Subcutaneous abdominal adipose tissue (tissue), 5 donors: ENCODE results near the gene SPATS1.
"Not testable (repeated sequence)": the region's sequence is repeated elsewhere in the genome, so short reads cannot be mapped to it uniquely, and the experiment has no call there.

Source experiments
- H3K27ac ChIP-seq: one replicate; pipeline ENCODE4 v1.7.0; 2013; ENCODE audit warnings: low read depth, mild to moderate bottlenecking, inconsistent platforms, low read length, moderate library complexity
- H3K27me3 ChIP-seq, 5 donors: one replicate each; pipeline ENCODE4 v1.7.0; 2013; ENCODE audit warnings: low read length in 5 of 5, inconsistent platforms in 1 of 5; ENCODE audit not compliant: control insufficient read depth in 5 of 5, insufficient read depth in 4 of 5
- H3K36me3 ChIP-seq, 5 donors: one replicate each; pipeline ENCODE4 v1.7.0; 2013; ENCODE audit warnings: low read length in 5 of 5; ENCODE audit not compliant: control insufficient read depth in 5 of 5, insufficient read depth in 5 of 5
- H3K4me1 ChIP-seq, 5 donors: one replicate each; pipeline ENCODE4 v1.7.0; 2013; ENCODE audit warnings: low read length in 5 of 5, mild to moderate bottlenecking in 3 of 5, moderate library complexity in 1 of 5; ENCODE audit not compliant: control insufficient read depth in 5 of 5, insufficient read depth in 5 of 5
- H3K4me3 ChIP-seq, 5 donors: one replicate each; pipeline ENCODE4 v1.7.0; 2013; ENCODE audit warnings: low read length in 5 of 5, low read depth in 1 of 5
- H3K9ac ChIP-seq, 5 donors: one replicate each; pipeline ENCODE4 v1.7.0; 2013; ENCODE audit warnings: low read length in 5 of 5, mild to moderate bottlenecking in 4 of 5, moderate library complexity in 3 of 5
- H3K9me3 ChIP-seq, 5 donors: one replicate each; pipeline ENCODE4 v1.7.0; 2013; ENCODE audit warnings: low read length in 5 of 5; ENCODE audit not compliant: control insufficient read depth in 5 of 5
- donor health status: healthy.
- donor health status: healthy.
- donor health status: healthy.
- donor health status: healthy.
- donor health status: healthy.

SPATS1 gene

DNA sequence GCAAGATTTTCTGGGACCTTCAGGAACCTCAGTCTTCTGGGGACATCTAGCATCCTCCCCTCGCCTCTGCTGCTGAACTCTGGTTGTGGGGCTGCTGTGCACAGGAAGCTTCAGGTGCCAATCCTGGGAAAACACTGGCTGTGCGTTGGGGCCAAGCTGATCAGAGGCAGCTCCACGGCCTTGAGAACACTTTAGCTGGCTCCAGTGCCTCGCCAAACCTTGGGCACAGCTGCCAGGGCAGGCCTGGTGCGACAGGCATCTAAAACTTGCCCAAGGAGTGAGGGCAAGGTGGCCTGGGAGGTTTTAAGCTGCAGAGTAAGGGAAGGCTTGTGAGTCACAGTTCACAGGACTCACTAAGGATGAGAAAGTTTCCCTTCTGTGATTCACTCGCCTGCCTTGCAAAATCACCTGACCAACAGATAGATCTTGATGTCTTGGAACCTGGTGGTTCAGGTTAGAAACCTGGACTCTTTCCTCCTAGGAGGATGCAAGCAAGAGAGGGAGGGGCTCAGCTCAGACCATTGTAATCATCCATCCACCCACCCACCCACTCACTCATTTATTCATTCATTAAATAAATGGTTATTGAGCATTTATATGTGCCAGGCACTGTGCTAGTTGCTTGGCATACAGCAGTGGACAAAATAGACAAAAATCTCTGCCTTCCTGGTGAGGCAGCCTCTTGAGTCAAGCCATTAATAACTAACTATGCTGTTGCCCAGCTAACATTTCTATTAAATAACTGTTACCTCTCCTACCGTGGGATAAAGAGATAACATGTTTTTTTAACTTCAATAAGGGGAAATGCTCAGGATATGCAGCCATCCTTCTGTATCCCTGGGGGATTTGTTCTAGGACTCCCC is 2.5 kb upstream of the SPATS1 start:
- H3K27ac ChIP-seq = no peak overlapping the region
- H3K9me3 ChIP-seq = no peaks in the 10 kb centered on the region
- no peaks in the 10 kb centered on the region for H3K36me3 ChIP-seq
- H3K4me3 ChIP-seq = no peak overlapping the region
- peaks cover 0 to 10% (median 5%) of the 10 kb centered on the region in 5 donors for H3K4me1 ChIP-seq
- peak overlapping the region in 1 of 5 donors; percentile 46 for H3K9ac ChIP-seq
- H3K27me3 ChIP-seq = peaks cover 8 to 26% (median 15%) of the 10 kb centered on the region in 5 donors

DNA sequence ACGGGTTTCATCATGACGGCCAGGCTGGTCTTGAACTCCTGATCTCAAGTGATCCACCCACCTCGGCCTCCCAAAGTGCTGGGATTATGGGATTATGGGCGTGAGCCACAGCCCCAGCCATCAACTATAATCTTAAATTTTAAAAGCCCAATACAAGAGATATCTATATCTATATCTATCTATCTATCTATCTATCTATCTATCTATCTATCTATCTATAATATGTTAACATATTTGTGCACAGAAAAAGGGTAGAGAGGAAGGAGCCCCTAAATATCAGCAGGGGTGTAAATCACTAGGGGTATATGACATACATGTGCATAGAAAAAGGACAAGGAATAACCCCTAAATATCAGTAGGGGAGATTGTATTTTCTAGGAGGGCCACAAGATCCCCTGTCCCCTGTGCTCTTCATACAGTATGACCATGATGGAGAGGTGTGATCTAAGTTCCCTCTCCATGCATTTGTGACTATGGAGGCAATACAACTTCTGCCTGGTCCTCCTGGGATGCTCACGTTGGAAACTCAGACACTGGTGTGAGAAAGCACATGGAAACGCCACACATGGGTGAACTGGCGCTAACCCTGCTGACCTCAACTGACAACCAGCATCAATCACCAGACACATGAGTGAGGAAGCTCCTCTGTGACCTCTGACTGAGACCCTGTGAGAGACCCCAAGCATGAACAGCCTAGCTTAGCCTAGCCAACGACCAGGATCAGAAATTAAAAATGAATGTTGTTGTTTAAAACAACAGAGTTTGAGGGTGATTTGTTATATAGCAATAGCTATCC is 1.2 kb upstream of the SPATS1 start:
- peaks cover 8 to 26% (median 15%) of the 10 kb centered on the region in 5 donors for H3K27me3 ChIP-seq
- no peak overlapping the region for H3K27ac ChIP-seq

DNA sequence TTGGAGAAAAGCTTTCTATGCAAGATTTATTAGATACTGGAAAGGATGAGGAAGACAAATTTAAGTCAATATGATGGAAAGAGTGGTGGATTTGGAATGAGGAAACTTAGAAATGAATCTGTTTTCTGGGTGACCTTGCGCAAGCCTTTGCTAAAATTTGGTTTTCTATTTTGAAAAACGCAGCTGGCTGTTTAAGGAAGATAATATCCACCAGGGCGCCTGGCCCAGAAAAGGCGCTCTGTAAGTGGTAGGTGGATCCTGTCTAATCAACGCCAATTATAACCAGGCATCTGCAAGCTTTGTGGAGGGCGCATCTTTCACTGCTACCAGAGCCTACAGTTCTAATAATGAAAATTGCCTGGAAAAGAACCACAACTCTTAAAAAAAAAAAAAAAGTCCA is 398 bp upstream of the SPATS1 start:
- H3K27ac ChIP-seq = no peak overlapping the region
- H3K4me1 ChIP-seq = peaks cover 0 to 10% (median 5%) of the 10 kb centered on the region in 5 donors
- peaks cover 8 to 26% (median 15%) of the 10 kb centered on the region in 5 donors for H3K27me3 ChIP-seq
- H3K9me3 ChIP-seq = no peaks in the 10 kb centered on the region
- H3K9ac ChIP-seq = no peak overlapping the region
- peak overlapping the region in 1 of 5 donors; percentile 47 for H3K4me3 ChIP-seq
- no peaks in the 10 kb centered on the region for H3K36me3 ChIP-seq

More for the DNA sequence above, 1.2 kb upstream of the SPATS1 start:
- Histone ChIP-seq H3K36me3 (no peaks in the 10 kb centered on the region), H3K4me3 (no peak overlapping the region), H3K4me1 (peaks cover 0 to 10% (median 5%) of the 10 kb centered on the region in 5 donors), H3K9ac (no peak overlapping the region), H3K9me3 (no peaks in the 10 kb centered on the region)

DNA sequence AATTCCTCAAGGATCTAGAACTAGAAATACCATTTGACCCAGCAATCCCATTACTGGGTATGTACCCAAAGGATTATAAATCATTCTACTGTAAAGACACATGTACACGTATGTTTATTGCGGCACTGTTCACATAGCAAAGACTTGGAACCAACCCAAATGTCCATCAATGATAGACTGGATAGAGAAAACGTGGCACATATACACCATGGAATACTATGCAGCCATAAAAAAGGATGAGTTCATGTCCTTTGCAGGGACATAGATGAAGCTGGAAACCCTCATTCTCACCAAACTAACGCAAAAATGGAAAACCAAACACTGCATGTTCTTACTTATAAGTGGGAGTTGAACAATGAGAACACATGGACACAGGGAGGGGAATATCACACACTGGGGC is 4.4 kb downstream of the SPATS1 start:
- peaks cover 8 to 17% (median 14%) of the 10 kb centered on the region in 5 donors for H3K27me3 ChIP-seq
- not testable (repeated sequence) for H3K9ac ChIP-seq, H3K4me1 ChIP-seq, H3K4me3 ChIP-seq, H3K36me3 ChIP-seq, H3K27ac ChIP-seq, H3K9me3 ChIP-seq

DNA sequence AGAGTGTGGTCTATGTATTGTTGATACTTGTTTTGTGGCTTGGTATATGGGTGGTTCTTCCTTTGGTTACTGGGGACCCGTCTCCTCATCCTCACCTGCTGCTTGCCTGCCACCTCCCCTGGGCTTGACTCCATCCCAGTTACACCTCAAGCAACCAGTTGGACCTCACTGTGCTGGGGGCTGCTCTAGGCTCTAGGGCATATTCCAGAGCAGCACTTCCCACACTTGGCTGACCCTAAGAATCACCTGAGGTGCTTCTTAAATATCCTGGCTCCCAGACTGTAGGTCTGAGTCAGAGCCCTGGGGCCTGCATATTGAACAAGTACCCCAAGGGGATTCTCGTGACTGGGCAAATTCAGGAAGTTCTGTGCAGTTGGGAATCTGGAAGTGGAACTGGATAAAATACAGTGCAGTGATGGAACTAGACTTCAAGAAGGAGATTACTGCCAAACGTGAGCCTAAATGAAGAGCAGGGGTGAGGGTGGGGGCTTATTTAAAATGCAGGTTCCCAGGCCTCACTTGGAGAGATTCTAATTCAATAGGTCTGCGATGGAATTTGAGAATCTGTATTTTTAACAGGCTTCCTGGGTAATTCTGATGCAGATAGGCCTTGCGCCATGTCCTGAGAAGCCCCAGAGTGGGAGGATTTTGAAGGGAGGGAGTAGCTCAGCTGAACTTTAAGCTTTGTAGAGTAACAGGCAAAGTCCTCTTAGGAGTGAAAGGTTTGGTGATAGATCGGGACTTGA is 7.6 kb downstream of the SPATS1 start:
- peaks cover 0 to 3% (median 0%) of the 10 kb centered on the region in 5 donors for H3K27me3 ChIP-seq
- no peak overlapping the region for H3K4me3 ChIP-seq
- no peaks in the 10 kb centered on the region for H3K36me3 ChIP-seq
- H3K27ac ChIP-seq = no peak overlapping the region
- no peaks in the 10 kb centered on the region for H3K4me1 ChIP-seq
- H3K9ac ChIP-seq = no peak overlapping the region
- H3K9me3 ChIP-seq = no peaks in the 10 kb centered on the region

DNA sequence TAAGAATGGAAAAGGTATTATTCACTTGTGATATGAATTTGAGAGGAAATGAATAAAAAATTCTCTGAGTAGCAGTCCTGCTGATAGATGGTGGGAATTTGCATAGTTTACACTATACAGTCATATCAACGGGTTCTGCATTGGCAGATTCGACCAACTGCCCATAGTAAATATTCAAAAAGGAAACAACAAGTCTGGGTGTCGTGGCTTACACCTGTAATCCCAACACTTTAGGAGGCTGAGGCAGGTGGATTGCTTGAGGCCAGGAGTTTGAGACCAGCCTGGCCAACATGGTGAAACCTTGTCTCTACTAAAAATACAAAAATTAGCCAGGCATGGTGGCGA is 8.2 kb downstream of the SPATS1 start:
- not testable (repeated sequence) for H3K9ac ChIP-seq, H3K4me3 ChIP-seq, H3K9me3 ChIP-seq, H3K4me1 ChIP-seq, H3K27me3 ChIP-seq, H3K36me3 ChIP-seq, H3K27ac ChIP-seq

DNA sequence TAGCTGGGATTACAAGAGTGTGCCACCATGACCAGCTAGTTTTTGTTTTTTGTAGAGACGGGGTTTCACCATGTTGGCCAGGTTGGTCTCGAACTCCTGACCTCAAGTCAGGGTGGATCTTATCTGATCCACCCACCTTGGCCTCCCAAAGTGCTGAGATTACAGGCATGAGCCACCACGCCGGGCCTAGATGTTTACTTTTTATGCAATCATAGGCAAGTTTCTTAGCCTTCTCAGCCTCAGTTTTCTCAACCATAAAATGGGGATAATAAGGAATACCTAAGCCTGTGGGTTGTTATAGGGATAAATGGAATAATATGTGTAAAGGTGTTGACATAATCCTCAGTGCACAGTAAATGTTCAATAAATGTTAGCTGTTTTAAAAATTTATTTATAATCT is 9.8 kb downstream of the SPATS1 start:
- no peaks in the 10 kb centered on the region for H3K4me1 ChIP-seq

DNA sequence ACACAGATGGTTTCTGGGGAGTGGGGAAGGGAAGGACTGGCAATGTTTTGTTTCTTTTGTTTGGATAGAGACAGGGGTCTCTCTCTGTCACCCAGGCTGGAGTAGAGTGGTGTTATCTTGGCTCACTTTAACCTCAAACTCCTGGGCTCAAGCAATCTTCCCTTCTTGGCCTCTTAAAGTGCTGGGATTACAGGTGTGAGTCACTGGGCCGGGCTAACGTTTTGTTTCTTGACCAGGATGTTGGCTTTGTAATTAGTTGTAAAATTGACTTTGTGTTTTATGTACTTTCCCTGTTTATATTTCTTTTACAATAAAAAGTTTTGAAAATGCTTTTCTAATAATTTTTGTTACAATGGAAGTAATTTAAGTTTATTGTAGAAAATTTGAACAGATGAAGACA is 10.9 kb downstream of the SPATS1 start:
- Histone ChIP-seq H3K9ac (no peak overlapping the region), H3K36me3 (no peaks in the 10 kb centered on the region), H3K27ac (no peak overlapping the region), H3K27me3 (no peaks in the 10 kb centered on the region), H3K4me3 (no peak overlapping the region), H3K4me1 (no peaks in the 10 kb centered on the region), H3K9me3 (peaks cover 0 to 7% (median 4%) of the 10 kb centered on the region in 5 donors)

More for the DNA sequence above, 9.8 kb downstream of the SPATS1 start:
- Histone ChIP-seq H3K9me3 (peaks cover 0 to 7% (median 4%) of the 10 kb centered on the region in 5 donors), H3K36me3 (no peaks in the 10 kb centered on the region), H3K27me3 (no peaks in the 10 kb centered on the region), H3K9ac (no peak overlapping the region), H3K27ac (no peak overlapping the region), H3K4me3 (no peak overlapping the region)

DNA sequence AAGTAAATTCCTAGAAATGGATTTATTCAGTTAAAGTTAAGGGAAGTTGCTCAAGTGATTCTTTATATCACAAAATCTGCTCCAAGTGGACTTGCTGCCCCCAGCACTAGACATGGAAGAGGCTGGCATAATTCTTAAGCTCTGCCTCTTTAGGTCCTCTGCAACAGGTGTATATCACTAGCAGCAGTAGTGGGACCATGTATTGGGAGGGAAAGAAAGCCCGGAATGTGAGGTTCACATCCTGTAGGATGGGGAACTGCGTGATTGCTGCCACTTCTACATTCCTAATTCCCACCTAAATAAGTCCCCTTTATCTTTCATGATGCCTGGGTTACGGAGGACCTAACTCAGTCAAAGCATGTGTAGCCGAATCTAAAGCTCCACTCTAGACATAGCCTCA is 13.2 kb downstream of the SPATS1 start:
- no peaks in the 10 kb centered on the region for H3K4me1 ChIP-seq
- peaks cover 0 to 4% (median 0%) of the 10 kb centered on the region in 5 donors for H3K27me3 ChIP-seq
- no peak overlapping the region for H3K9ac ChIP-seq
- H3K27ac ChIP-seq = no peak overlapping the region
- peaks cover 0 to 7% (median 4%) of the 10 kb centered on the region in 5 donors for H3K9me3 ChIP-seq
- H3K4me3 ChIP-seq = no peak overlapping the region
- H3K36me3 ChIP-seq = no peaks in the 10 kb centered on the region
